Measurements from ENCODE around the gene FABP1. TPM values are rescaled to one million over a fixed set of nuclear protein-coding genes. Genes with fewer than 3 reads are reported as not detected.

The FABP1 gene
- total RNA-seq, 1 donor from 2014 or later = 351 TPM

GRCh38 chr2:88116669-88117432, 11.0 kb downstream of the FABP1 start:
- ATAC-seq = peak; percentile 74
- DNase-seq (ENCODE audit: low spot score) = peak; percentile 69

GRCh38 chr2:88115825-88116518, 11.9 kb downstream of the FABP1 start:
- no peak for DNase-seq (ENCODE audit: low spot score)
- ATAC-seq = no peak

- DNase-seq (ENCODE audit: low spot score) = no peak
- ATAC-seq = no peak
Measured at GRCh38 chr2:88114889-88115288, 13.0 kb downstream of the FABP1 start.

GRCh38 chr2:88113069-88113468, 14.8 kb downstream of the FABP1 start:
- ATAC-seq = no peak
- no peak for DNase-seq (ENCODE audit: low spot score)

- ATAC-seq (peak; percentile 41), DNase-seq (ENCODE audit: low spot score) (no peak)
Measured at GRCh38 chr2:88110830-88111229, 17.0 kb downstream of the FABP1 start.

- ATAC-seq = no peak
- no peak for DNase-seq (ENCODE audit: low spot score)
Measured at GRCh38 chr2:88108796-88109195, 19.1 kb downstream of the FABP1 start.

GRCh38 chr2:88100489-88100858, 27.4 kb downstream of the FABP1 start:
- DNase-seq (ENCODE audit: low spot score) (peak; percentile 76), ATAC-seq (peak; percentile 93)

- ATAC-seq (peak; percentile 64), DNase-seq (ENCODE audit: low spot score) (no peak)
Measured at GRCh38 chr2:88099798-88100488, 27.9 kb downstream of the FABP1 start.

GRCh38 chr2:88098558-88098900, 29.3 kb downstream of the FABP1 start:
- ATAC-seq (no peak), DNase-seq (ENCODE audit: low spot score) (no peak)

- ATAC-seq = no peak
- DNase-seq (ENCODE audit: low spot score) = no peak
Measured at GRCh38 chr2:88097891-88098557, 29.8 kb downstream of the FABP1 start.

GRCh38 chr2:88097192-88097591, 30.7 kb downstream of the FABP1 start:
- DNase-seq (ENCODE audit: low spot score) (no peak), ATAC-seq (no peak)

- no peak for ATAC-seq
- DNase-seq (ENCODE audit: low spot score) = no peak
Measured at GRCh38 chr2:88096708-88097107, 31.2 kb downstream of the FABP1 start.

GRCh38 chr2:88095022-88095421, 32.8 kb downstream of the FABP1 start:
- ATAC-seq (no peak), DNase-seq (ENCODE audit: low spot score) (no peak)

- ATAC-seq = no peak
- no peak for DNase-seq (ENCODE audit: low spot score)
Measured at GRCh38 chr2:88092773-88093172, 35.1 kb downstream of the FABP1 start.

- no peak for DNase-seq (ENCODE audit: low spot score)
- no peak for ATAC-seq
Measured at GRCh38 chr2:88091943-88092342, 35.9 kb downstream of the FABP1 start.

GRCh38 chr2:88090446-88091283, 37.2 kb downstream of the FABP1 start:
- no peak for ATAC-seq

GRCh38 chr2:88088999-88089398, 38.9 kb downstream of the FABP1 start:
- DNase-seq (ENCODE audit: low spot score) (no peak), ATAC-seq (no peak)

More at GRCh38 chr2:88090446-88091283, 37.2 kb downstream of the FABP1 start:
- no peak for DNase-seq (ENCODE audit: low spot score)

- DNase-seq (ENCODE audit: low spot score) (no peak), ATAC-seq (no peak)
Measured at GRCh38 chr2:88087763-88088162, 40.1 kb downstream of the FABP1 start.

- DNase-seq (ENCODE audit: low spot score) = no peak
- no peak for ATAC-seq
Measured at GRCh38 chr2:88087073-88087472, 40.8 kb downstream of the FABP1 start.

- DNase-seq (ENCODE audit: low spot score) (no peak), ATAC-seq (no peak)
Measured at GRCh38 chr2:88086401-88086800, 41.5 kb downstream of the FABP1 start.

GRCh38 chr2:88085602-88086001, 42.3 kb downstream of the FABP1 start:
- DNase-seq (ENCODE audit: low spot score) = no peak
- ATAC-seq = no peak

Measured in left lobe of liver (tissue), 2 donors.